ENCODE results near the gene ULK4.
"Not testable (repeated sequence)": the region's sequence is repeated elsewhere in the genome, so short reads cannot be mapped to it uniquely, and the experiment has no call there.

ULK4 gene

GRCh38 chr3:41683666-41684350 is 278.1 kb downstream of the ULK4 start:
- no peak for DNase-seq

- no peak for DNase-seq
These were observed 278.9 kb downstream of the ULK4 start for GRCh38 chr3:41682996-41683395.

GRCh38 chr3:41682382-41682781 is 279.5 kb downstream of the ULK4 start:
- no peak for DNase-seq

- DNase-seq = no peak
These were observed 280.4 kb downstream of the ULK4 start for GRCh38 chr3:41681479-41681878.

GRCh38 chr3:41679374-41679773 is 282.5 kb downstream of the ULK4 start:
- no peak for DNase-seq

- DNase-seq = not testable (repeated sequence)
These were observed 286.8 kb downstream of the ULK4 start for GRCh38 chr3:41675102-41675501.

- DNase-seq = no peak
These were observed 287.5 kb downstream of the ULK4 start for GRCh38 chr3:41674449-41674848.

- no peak for DNase-seq
These were observed 288.3 kb downstream of the ULK4 start for GRCh38 chr3:41673650-41674049.

- no peak for DNase-seq
These were observed 293.5 kb downstream of the ULK4 start for GRCh38 chr3:41668379-41668778.

- DNase-seq = no peak
These were observed 299.6 kb downstream of the ULK4 start for GRCh38 chr3:41662288-41662687.

- no peak for DNase-seq
These were observed 300.1 kb downstream of the ULK4 start for GRCh38 chr3:41661796-41662195.

GRCh38 chr3:41660510-41660909 is 301.4 kb downstream of the ULK4 start:
- no peak for DNase-seq

GRCh38 chr3:41653571-41654239 is 308.2 kb downstream of the ULK4 start:
- no peak for DNase-seq

- DNase-seq = no peak
These were observed 309.0 kb downstream of the ULK4 start for GRCh38 chr3:41652931-41653330.

GRCh38 chr3:41652506-41652905 is 309.4 kb downstream of the ULK4 start:
- DNase-seq = no peak

GRCh38 chr3:41651718-41652117 is 310.2 kb downstream of the ULK4 start:
- no peak for DNase-seq

- DNase-seq = no peak
These were observed 311.5 kb downstream of the ULK4 start for GRCh38 chr3:41650406-41650805.

- no peak for DNase-seq
These were observed 312.7 kb downstream of the ULK4 start for GRCh38 chr3:41649129-41649739.

- not testable (repeated sequence) for DNase-seq
These were observed 314.2 kb downstream of the ULK4 start for GRCh38 chr3:41647730-41648129.

GRCh38 chr3:41640076-41640475 is 321.8 kb downstream of the ULK4 start:
- no peak for DNase-seq

GRCh38 chr3:41638381-41638780 is 323.5 kb downstream of the ULK4 start:
- DNase-seq = no peak

- no peak for DNase-seq
These were observed 329.2 kb downstream of the ULK4 start for GRCh38 chr3:41632700-41633099.

GRCh38 chr3:41630708-41631107 is 331.2 kb downstream of the ULK4 start:
- no peak for DNase-seq

GRCh38 chr3:41629986-41630385 is 331.9 kb downstream of the ULK4 start:
- DNase-seq = no peak
